GM19395 (cell line): ENCODE results near the gene C6orf52.
"Not testable (repeated sequence)": the region's sequence is repeated elsewhere in the genome, so short reads cannot be mapped to it uniquely, and the experiment has no call there.

Experiments used
- ATAC-seq: cut with Tn5 transposase; IDR thresholded peaks from one replicate; pipeline ENCODE4 v1.9.1; 2021; ENCODE audit warnings: mild to moderate bottlenecking, moderate library complexity; ENCODE audit not compliant: unreplicated experiment

Gene C6orf52

DNA sequence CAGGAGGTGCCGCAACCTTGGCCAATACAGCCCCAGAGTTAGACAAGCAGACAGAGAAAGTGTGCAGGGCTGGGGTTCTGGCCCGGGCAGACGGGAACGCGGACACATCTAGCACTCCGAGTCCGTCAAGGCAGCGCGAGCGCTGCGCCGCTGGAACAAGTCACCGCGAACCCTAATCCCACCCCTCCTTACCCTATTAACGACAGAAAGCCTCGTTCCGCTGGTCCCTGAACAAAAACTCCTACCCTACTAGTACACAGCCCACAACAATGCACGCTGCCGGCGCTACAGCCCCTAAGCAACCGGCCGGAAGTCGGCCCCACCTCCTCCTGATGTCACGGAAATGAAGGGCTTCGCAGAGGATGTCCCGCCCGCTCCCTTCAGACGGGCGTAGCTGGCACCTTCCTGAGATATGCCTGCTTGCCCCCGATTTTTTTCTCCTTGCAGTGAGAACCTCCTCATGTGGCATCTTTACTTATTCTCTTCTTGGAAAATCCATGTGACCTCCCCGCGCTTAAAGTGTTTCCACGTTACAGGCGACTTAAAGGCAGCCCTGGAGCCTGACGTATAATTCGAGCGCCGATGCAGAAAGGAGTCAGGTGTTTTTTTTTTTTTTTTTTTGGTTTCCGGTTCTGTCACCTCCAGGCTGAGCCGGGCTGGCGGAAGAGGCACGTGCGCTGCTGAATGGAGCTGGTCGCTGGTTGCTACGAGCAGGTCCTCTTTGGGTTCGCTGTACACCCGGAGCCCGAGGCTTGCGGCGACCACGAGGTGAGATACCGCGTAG lies at the start of gene C6orf52, which contains the start of gene PAK1IP1:
Gene C6orf52, minus strand, starts transcription at position 315 of the 784 bp plus-strand sequence. CDS start 7,066 bp downstream, outside the sequence.
Gene PAK1IP1, plus strand, starts transcription at position 671 of the 784 bp plus-strand sequence. Its CDS starts 14 bp downstream, at position 685.
- ATAC-seq: peak; percentile 99

DNA sequence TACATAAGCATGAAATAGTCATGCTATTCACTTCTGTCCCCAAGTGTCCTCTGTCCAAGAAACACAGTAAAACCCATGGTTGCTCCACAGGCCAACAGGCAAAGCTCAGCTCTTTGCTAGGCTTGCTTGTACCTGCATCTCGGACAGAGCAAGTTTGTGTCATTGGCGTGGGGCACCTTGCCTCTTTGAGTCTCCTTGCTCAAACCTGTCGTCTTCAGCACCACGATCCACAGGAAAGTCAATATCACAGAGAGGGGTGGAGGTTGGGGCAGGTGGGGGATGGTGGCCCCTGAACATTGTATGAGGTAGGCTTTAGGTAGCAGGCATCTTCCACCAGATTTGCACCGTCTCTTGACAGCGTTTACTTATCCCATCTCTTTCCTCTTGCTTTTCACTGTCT lies 49.1 kb upstream of the C6orf52 start:
- no peak for ATAC-seq

DNA sequence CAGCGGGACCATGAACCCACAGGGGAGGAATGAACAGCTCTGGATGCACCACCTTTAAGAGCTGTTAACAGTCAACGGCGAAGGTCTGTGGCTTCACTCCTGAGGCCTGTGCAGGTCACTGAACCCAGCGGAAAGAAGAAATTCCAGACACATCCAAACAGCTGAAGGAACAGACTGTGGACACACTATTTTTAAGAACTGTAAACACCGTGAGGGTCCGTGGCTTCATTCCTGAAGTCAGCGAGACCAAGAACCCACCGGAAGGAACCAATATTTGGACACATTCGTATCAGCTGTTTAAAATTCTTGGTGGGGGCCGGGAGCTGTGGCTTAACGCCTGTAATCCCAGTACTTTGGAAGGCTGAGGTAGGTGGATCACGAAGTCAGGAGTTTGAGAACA lies 47.8 kb upstream of the C6orf52 start:
- no peak for ATAC-seq

DNA sequence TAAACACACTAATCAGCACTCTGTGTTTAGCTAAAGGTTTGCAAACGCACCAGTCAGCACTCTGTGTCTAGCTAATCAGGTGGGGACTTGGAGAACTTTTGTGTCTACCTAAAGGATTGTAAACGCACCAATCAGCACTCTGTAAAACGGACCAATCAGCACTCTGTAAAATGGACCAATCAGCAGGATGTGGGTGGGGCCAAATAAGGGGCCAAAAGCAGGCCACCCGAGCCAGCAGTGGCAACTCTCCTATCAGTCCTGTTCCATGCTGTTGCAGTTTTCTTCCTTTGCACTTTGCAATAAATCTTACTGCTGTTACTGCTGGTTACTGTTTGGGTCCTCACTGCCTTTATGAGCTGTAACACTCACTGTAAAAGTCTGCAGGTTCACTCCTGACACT lies 47.2 kb upstream of the C6orf52 start:
- ATAC-seq: not testable (repeated sequence)

DNA sequence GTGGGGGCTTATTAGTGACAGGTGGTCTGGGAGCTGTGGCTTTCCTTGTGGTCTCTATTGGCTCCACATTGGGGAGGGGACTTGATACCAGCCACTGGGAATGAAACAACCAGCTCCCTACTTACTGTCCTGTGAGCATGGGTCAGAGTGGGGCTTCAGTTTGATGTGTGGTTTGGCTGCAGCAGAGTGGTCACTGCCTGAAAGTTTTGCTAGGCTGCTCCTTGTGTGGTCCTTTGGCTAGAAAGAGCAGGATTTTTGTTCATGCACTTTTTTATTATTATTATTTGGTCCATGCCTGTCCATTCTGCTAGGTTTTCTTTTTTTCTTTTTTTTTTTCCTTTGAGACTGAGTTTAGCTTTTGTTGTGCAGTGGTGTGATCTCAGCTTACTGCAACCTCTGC lies 45.6 kb upstream of the C6orf52 start:
- ATAC-seq: no peak

DNA sequence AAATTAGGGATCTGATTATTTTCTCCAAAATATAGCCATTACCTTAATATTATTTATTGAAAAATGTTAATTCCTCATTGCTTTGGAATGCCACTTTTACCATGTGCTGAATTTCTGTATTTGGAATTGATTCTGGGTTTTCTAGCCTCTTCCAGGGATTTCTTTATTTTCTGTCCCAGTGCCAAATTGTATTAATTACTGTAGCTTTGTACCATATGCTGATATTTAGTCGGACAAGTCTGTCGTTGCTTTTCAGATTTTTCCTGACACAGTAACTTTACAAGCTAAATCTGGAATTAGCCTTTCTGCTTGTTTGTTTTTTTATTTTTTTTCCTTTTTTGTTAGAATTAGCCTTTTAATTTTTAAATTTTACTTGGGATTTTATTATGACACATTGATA lies 42.3 kb upstream of the C6orf52 start:
- ATAC-seq: no peak

DNA sequence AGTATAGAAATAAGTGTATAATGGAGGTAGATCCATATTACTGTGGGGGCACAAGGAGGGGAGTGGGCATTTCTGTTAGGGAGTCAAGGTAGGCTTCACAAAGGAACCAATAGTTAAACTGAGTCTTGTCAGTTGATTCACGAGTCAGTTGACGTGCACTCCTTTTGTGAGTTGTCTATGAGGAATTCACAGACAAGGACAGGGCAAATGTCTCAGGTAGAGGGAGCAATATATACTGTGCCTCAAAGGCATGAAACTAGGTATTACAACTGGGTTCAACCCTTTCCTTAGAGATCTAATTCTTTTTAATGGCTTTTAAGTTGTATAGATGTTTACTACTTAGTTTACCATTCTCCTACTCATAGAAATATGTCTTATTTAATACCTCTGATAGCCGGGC lies 39.4 kb upstream of the C6orf52 start:
- ATAC-seq: no peak

DNA sequence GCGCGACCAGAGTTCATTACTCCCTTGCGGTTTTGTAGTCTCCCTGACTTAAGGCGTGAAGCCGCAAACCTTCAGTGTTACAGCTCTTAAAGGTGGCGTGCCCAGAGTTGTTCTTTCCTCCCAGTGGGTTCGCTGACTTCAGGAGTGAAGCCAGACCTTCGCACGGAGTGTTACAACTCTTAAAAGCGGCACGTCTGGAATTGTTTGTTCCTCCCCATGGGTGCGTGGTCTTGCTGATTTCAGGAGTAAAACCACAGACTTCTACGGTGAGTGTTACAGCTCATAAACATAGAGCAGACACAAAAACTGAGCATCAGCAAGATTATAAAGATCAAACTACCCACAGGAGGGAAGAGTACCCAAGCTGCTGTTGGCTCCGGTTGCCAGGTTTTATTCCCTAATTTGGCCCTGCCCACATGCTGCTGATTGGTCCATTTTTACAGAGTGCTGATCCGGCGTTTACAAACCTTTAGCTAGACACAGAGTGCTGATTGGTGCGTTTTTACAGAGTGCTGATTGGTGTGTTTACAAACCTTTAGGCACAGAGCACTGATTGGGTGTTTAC lies 38.8 kb upstream of the C6orf52 start:
- no peak for ATAC-seq

DNA sequence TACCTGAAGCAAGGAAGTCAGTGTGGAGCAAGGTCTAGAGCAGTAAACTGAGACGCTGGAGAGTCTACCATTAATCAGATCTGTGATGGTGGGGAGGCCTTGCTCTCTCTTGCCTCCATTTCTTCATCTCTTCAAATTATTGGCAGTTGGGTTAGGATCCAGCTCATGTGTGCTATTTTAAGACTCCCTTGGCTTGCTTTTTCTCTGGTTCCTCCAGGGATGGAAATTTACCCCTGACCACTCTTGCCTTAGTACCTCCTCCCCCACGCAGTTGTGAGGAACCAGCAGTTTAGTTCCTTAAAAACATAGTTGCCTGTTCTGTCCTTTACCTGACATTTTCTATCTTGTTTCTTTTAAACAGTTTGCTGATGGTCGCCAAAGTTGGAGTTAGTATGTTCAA lies 35.8 kb upstream of the C6orf52 start:
- no peak for ATAC-seq

DNA sequence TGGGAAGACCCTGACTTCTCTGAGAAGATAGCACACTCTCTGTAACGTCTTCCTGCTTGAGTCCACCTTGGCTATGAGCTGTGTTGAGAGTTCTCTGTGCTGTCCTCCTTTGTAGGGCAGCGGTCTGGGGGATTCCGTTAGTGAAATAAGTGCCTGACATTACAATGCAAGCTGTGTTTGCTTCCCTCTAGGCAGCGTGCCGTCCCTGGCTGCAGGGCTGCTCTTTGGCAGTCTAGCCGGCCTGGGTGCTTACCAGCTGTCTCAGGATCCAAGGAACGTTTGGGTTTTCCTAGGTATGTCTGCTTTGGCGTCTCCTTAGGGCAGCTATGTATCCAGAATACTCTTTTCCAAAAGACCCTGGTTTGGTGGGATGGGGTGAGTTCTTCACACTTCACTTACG lies 31.3 kb upstream of the C6orf52 start:
- no peak for ATAC-seq

DNA sequence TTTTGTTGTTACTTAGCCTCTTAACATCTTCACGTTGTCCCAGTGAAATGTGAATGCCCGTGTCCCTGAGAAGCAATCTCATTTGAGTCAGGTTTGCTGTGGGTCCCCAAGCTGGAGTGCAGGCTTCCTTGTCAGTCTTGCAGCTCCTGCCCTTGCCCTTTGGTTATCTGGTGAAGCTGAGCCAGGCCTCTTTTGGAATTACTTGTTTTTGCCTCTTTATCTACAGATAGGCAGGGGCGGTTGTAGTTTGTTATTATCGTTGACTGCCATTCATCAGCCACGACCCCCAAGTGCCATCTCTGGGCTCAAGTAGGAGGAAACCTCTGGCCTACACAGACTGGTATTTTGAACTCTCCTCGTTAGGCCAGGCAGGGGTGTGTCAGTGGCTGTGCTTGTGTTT lies 30.6 kb upstream of the C6orf52 start:
- ATAC-seq: no peak

DNA sequence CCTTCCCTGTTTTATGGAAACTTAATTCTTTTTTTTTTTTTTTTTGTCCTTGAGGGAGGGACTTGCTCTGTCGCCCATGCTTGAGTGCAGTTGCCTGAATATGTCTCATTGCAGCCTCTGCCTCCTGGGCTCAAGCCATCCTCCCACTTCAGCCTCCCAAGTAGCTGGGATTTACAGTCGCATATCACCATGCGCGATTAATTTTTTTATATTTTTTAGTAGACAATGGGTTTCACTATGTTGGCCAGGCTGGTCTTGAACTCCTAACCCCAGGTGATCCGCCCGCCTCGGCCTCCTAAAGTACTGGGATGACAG lies 29.1 kb upstream of the C6orf52 start:
- peak; percentile 0 for ATAC-seq

DNA sequence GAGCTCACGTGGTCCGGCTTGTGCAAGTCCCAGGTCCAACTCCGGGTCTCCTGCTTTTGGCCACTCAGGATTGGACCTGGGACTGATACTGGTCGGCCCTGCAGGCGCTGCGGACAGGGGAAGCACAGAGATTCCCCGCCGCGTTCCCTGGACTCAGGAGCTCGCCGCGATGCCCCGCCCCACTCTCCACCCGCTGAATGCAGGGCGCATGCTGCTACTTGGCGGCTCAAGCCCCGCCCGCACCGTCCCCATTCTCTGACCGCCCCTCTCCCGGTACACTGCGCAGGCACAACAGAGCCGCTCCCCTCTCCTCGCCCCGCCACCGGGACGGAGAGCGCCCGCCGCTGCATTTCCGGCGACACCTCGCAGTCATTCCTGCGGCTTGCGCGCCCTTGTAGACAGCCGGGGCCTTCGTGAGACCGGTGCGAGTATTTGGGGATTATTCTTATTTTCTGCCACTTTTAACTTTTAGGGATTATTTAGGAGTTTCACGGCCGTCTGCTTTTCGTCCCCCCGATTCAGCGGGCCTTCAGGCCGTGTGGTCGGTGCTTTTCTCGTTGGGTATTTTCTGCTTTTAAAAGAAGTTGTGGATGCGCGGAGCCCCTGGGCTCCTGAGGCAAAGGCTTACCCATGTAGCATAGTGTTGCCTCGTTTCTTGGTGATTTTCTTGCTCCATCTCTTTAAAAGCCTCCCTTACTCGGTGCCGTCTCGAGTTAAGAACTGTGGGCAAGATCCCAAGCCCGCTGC lies 28.6 kb upstream of the C6orf52 start, which contains the start of gene TMEM14C:
Gene TMEM14C, plus strand, starts transcription at position 251 of the 747 bp plus-strand sequence. CDS start 1,544 bp downstream, outside the sequence.
- ATAC-seq: peak; percentile 98

DNA sequence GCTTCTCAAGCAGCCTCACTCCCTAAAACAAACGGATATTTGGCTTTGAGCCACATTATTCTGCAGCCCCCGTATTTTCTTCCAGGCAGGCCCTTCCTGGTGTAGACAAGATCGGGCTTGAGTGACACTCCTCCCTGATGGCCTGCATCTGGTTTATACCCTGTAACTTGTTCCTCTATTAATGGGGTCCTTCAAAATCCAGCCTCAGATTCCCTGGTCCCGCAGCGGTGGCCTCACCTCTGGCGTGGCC lies 28.1 kb upstream of the C6orf52 start:
- ATAC-seq: no peak

DNA sequence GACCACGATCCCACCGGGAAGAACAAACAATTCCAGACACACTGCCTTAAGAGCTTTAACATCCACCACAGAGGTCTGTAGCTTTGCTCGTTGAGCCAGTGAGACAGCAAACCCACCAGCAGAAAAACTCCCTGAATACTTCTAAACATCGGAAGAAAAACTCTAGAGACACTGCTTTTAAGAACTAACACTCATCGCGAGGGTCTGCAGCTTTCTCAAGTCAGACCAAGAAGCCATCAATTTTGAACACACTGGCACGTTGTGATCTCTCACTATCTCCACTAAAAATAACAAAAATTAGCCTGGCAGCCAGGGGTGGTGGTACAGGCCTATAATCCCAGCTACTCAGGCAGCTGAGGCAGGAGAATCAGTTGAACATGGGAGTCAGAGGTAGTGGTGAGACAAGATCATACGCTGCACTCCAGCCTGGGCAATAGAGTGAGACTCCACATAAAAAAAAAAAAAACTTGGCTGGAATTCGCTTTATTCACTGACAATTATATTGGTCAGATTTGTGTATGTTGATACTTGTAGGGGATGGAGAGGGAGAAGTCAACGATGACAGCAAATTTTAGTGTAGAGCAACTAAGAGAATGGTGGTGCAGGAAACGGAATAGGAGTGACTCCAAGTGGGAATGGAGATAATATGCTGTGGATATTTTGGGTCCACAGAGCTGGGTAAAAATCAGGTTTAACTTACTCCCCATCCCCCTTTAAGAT lies 27.6 kb upstream of the C6orf52 start:
- no peak for ATAC-seq

DNA sequence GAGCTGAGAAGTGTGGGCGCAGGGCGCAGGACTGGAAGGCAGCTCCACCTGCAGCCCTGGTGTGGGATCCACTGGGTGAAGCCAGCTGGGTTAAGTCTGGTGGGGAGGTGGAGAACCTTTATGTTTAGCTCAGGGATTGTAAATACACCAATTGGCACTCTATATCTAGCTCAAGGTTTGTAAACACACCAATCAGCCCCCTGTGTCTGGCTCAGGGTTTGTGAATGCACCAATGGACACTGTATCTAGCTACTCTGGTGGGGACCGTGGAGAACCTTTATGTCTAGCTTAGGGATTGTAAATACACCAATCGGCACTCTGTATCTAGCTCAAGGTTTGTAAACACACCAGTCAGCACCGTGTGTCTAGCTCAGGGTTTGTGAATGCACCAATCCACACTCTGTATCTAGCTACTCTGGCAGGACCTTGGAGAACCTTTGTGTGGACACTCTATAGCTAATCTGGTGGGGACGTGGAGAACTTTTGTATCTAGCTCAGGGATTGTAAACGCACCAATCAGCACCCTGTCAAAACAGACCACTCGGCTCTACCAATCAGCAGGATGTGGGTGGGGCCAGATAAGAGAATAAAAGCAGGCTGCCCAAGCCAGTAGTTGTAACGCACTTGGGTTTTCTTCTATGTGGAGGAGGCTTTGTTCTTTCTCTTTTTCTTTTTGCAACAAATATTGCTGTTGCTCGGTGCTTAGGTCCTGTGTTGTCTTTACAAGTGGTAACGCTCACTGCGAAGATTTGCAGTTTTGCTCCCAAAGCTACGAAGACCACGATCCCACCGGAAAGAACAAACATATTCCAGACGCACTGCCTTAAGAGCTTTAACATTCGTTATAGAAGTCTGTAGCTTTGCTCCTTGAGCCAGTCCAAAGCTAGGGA lies 26.8 kb upstream of the C6orf52 start:
- not testable (repeated sequence) for ATAC-seq

DNA sequence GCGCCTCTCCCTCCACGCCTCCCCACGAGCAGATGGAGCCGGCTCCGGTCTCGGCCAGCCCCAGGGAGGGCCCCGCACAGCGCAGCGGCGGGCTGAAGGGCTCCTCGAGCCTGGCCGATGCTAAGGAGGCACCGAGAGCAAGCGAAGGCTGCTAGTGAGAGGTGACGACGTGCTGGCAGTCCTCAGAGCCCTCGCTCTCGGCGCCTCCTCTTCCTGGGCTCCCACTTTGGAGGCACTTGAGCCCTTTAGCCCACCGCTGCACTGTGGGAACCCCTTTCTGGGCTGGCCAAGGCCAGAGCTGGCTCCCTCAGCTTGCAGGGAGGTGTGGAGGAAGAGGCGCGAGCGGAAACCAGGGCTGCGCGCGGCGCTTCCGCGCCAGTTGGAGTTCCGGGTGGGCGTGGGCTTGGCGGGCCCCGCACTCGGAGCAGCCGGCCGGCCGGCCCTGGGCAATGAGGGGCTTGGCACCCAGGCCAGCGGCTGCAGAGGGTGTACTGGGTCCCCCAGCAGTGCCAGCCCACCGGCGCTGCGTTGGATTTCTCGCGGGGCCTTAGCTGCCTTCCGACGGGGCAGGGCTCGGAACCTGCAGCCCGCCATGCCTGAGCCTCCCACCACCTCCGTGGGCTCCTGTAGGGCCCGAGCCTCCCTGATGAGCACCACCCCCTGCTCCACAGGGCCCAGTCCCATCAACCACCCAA lies 26.0 kb upstream of the C6orf52 start:
- no peak for ATAC-seq

DNA sequence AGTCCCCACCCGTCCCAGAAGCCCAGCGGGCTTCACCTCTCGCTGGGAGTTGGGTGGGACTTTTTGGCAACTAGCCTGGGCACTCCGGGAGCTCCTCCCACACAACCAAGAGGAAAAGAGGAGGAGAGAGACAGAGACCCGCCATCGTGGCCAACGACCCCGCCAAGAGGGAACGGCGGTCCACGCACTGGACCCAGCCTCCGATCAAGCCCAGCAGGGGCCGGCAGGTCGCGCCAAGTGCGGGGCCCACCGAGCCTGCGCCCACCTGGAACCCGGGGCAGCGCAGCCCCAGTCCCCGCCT lies 25.5 kb upstream of the C6orf52 start:
- ATAC-seq: no peak

DNA sequence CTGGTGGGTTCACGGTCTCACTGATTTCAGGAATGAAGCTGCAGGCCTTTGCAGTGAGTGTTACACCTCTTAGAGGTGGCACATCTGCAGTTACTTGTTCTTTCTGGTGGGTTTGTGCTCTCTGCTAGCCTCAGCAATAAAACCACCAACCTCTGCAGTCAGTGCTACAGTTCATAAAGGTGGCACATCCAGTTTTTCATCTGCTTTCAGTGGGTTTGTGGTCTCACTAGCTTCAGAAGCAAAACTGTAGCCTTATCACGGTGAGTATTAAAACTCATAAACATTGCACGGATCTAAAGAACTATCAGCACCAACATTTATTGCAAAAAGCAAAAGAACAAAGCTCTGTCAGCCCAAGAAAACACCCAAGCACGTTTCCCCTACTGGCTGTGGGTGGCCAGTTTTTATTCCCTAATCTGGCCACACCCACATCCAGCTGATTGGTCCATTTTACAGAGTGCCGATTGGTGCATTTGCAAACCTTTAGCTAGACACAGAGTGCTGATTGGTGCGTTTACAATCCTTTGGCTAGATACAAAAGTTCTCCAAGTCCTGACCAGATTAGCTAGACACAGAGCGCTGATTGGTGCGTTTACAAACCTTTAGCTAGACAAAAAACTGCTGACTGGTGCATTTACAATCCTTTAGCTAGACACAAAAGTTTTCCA lies 25.0 kb upstream of the C6orf52 start:
- ATAC-seq: no peak

DNA sequence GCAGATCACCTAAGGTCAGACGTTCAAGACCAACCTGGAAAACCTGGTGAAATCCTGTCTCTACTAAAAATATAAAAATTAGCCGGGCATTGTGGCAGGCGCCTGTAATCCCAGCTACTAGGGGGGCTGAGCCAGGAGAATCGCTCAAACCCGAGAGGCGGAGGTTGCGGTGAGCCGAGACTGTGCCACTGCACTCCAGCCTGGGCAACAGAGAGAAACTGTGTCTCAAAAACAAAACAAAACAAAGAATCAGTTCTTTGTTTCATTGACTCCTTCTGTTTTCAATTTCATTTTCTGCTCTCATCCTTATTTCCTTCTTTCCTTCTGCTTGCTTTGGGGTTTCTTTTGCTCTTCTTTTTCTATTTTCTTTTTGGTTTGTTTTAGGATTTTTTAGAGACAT lies 19.5 kb upstream of the C6orf52 start:
- ATAC-seq: peak; percentile 74
